Measurements from ENCODE around the gene RNF220. TPM values are rescaled to one million over a fixed set of nuclear protein-coding genes. Genes with fewer than 3 reads are reported as not detected.

RNF220 gene
- total RNA-seq, 1 experiment from 2014 or later, result 92.4 TPM

GRCh38 chr1:44422161-44422560, 17.1 kb downstream of the RNF220 start:
- H3K4me1 Mint-ChIP-seq (ENCODE audit: low read depth, unreplicated experiment), result no peaks in the 10 kb centered on the region
- H3K9me3 ChIP-seq, result no peaks in the 10 kb centered on the region
- H3K9me3 Mint-ChIP-seq (ENCODE audit: unreplicated experiment), result no peaks in the 10 kb centered on the region
- intact Hi-C loops (cut with micrococcal nuclease; ENCODE audit: unreplicated experiment), result no loop called here
- no peak for TF ChIP-seq CTCF (IDR thresholded peaks at IDR 0.05; ENCODE audit: insufficient read depth in 1 of 2, low read depth in 1 of 2, low read length in 1 of 2, severe bottlenecking in 1 of 2, unreplicated experiment in 1 of 2)
- H3K36me3 Mint-ChIP-seq (ENCODE audit: insufficient read depth, unreplicated experiment), result no peaks in the 10 kb centered on the region
- ChIA-PET POLR2A (no interaction called here), CTCF (no interaction called here)
- no peak overlapping the region for H3K4me3 Mint-ChIP-seq (ENCODE audit: unreplicated experiment)
- H3K27ac Mint-ChIP-seq (ENCODE audit: unreplicated experiment), result no peak overlapping the region
- H3K4me1 ChIP-seq, result no peaks in the 10 kb centered on the region
- H3K27me3 Mint-ChIP-seq (ENCODE audit: insufficient read depth, unreplicated experiment), result peaks cover 3% of the 10 kb centered on the region
- H3K4me3 ChIP-seq (ENCODE audit: low read depth, low read length), result no peak overlapping the region
- H3K27me3 ChIP-seq (replicated peaks; ENCODE audit: control insufficient read depth, insufficient read depth, low read length), result no peaks in the 10 kb centered on the region; the same call in 1 of the 2 replicates
- no peaks in the 10 kb centered on the region for H3K36me3 ChIP-seq (ENCODE audit: control insufficient read depth, insufficient read depth, low read length)
- no TSS peak for BruUV-seq (replicated peaks)
- no peak for DNase-seq

GRCh38 chr1:44423591-44424537, 18.8 kb downstream of the RNF220 start:
- BruUV-seq (replicated peaks), result no TSS peak
- CTCF ChIA-PET, result no interaction called here

GRCh38 chr1:44424747-44425146, 19.7 kb downstream of the RNF220 start:
- Mint-ChIP-seq H3K4me1 (ENCODE audit: low read depth, unreplicated experiment) (no peaks in the 10 kb centered on the region), H3K27me3 (ENCODE audit: insufficient read depth, unreplicated experiment) (peaks cover 11% of the 10 kb centered on the region), H3K36me3 (ENCODE audit: insufficient read depth, unreplicated experiment) (no peaks in the 10 kb centered on the region), H3K27ac (ENCODE audit: unreplicated experiment) (no peak overlapping the region), H3K4me3 (ENCODE audit: unreplicated experiment) (no peak overlapping the region), H3K9me3 (ENCODE audit: unreplicated experiment) (no peaks in the 10 kb centered on the region)
- DNase-seq, result no peak
- no peak for TF ChIP-seq CTCF (IDR thresholded peaks at IDR 0.05; ENCODE audit: insufficient read depth in 1 of 2, low read depth in 1 of 2, low read length in 1 of 2, severe bottlenecking in 1 of 2, unreplicated experiment in 1 of 2)
- no peaks in the 10 kb centered on the region for H3K4me1 ChIP-seq
- no peaks in the 10 kb centered on the region for H3K9me3 ChIP-seq
- POLR2A ChIA-PET, result no interaction called here
- CTCF ChIA-PET, result no interaction called here
- H3K36me3 ChIP-seq (ENCODE audit: control insufficient read depth, insufficient read depth, low read length), result no peaks in the 10 kb centered on the region
- H3K27me3 ChIP-seq (replicated peaks; ENCODE audit: control insufficient read depth, insufficient read depth, low read length), result no peaks in the 10 kb centered on the region; the same call in 1 of the 2 replicates
- intact Hi-C loops (cut with micrococcal nuclease; ENCODE audit: unreplicated experiment), result no loop called here
- H3K4me3 ChIP-seq (ENCODE audit: low read depth, low read length), result no peak overlapping the region
- no TSS peak for BruUV-seq (replicated peaks)

More at GRCh38 chr1:44423591-44424537, 18.8 kb downstream of the RNF220 start:
- intact Hi-C loops (cut with micrococcal nuclease; ENCODE audit: unreplicated experiment), result no loop called here
- Mint-ChIP-seq H3K9me3 (ENCODE audit: unreplicated experiment) (no peaks in the 10 kb centered on the region), H3K4me1 (ENCODE audit: low read depth, unreplicated experiment) (no peaks in the 10 kb centered on the region), H3K27ac (ENCODE audit: unreplicated experiment) (no peak overlapping the region), H3K36me3 (ENCODE audit: insufficient read depth, unreplicated experiment) (no peaks in the 10 kb centered on the region), H3K4me3 (ENCODE audit: unreplicated experiment) (no peak overlapping the region), H3K27me3 (ENCODE audit: insufficient read depth, unreplicated experiment) (peaks cover 8% of the 10 kb centered on the region)
- POLR2A ChIA-PET, result no interaction called here
- Histone ChIP-seq H3K9me3 (no peaks in the 10 kb centered on the region), H3K36me3 (ENCODE audit: control insufficient read depth, insufficient read depth, low read length) (no peaks in the 10 kb centered on the region), H3K4me1 (no peaks in the 10 kb centered on the region), H3K4me3 (ENCODE audit: low read depth, low read length) (no peak overlapping the region), H3K27me3 (replicated peaks; ENCODE audit: control insufficient read depth, insufficient read depth, low read length) (no peaks in the 10 kb centered on the region; the same call in 1 of the 2 replicates)
- no peak for TF ChIP-seq CTCF (IDR thresholded peaks at IDR 0.05; ENCODE audit: insufficient read depth in 1 of 2, low read depth in 1 of 2, low read length in 1 of 2, severe bottlenecking in 1 of 2, unreplicated experiment in 1 of 2)
- DNase-seq, result no peak

Measured in Caco-2 (cell line).